MV-4-11 (cell line): Measurements from ENCODE around the gene GNAO1.

Experiments
- DNase-seq: peaks from one replicate; lab custom pipeline; 2025; lab: John Stamatoyannopoulos, UW

GNAO1 gene

DNA sequence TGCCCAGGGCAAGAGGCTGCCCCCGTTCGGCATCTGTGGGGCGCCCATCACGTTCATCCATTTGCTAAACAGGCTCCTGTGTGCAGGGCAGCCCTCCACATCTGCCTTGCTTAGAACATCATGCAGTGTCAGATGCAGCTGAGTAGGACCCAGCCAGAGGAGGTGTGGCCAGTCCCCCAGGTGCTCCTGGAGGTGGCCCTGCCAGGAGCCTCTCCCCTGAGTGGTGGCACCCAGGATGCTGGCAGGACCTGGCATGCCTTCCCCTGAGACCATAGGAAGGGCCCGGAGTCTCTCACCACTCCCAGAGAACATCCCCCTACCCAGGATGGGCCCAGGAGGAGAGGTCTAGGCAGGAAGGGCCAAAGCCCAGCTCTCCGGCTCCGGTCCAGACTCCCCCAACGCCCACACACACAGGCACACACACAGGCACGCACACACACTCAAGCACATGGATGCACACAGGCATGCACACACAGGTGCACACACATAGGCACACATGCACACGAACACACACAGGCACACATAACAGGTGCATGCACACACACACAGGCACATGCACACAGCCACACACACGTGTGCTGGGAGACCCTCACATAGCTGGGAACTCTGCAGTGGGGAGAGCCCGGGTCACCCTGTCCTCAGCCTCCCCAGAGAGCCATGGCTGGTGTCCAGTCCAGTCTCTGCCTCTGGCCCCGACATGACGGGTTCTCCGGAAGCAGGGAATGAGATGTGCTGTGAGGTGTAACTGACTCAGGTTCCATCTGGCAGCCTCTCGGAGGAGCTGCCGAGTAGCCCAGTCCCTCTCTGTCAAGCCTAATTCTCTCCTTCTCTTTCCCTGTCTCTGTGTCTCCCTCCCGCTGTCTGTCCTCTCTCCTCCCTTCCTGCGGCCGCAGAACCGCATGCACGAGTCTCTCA, 159.5 kb downstream of the GNAO1 start:
- no peak for DNase-seq

DNA sequence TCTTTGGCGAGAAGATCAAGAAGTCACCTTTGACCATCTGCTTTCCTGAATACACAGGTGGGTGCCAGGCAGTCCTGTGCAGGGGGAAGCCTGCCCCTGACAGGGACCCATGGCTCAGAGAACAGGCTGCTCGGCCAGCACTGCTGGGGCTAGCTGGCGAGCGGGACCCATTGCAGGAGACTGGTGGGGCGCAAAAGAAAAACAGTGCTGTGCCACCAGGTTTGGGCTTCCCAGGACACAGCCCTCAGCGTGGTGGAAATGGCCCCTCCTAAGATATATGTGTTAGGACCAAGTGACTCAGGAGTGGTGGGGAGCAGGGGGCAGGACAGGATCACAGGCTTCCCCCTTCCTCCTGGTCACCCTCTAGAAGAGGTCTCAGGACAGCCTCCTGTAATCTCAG, 160.2 kb downstream of the GNAO1 start:
- DNase-seq = no peak

- DNase-seq = no peak
These were observed 161.2 kb downstream of the GNAO1 start for GRCh38 chr16:56352351-56353053.

- no peak for DNase-seq
These were observed 162.0 kb downstream of the GNAO1 start for GRCh38 chr16:56353054-56353921.

GRCh38 chr16:56354016-56354415, 162.7 kb downstream of the GNAO1 start:
- no peak for DNase-seq

DNA sequence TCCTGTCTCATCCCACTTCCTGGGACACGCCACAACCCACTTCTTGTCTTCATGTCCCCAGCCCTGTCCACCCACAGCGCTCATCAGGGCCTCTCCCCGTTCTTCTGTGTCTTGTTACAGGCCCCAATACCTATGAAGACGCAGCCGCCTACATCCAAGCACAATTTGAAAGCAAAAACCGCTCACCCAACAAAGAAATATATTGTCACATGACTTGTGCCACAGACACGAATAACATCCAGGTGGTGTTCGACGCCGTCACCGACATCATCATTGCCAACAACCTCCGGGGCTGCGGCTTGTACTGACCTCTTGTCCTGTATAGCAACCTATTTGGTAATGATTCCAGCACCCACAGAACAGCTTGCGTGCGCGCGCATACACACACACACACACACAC, 163.5 kb downstream of the GNAO1 start:
- no peak for DNase-seq

DNA sequence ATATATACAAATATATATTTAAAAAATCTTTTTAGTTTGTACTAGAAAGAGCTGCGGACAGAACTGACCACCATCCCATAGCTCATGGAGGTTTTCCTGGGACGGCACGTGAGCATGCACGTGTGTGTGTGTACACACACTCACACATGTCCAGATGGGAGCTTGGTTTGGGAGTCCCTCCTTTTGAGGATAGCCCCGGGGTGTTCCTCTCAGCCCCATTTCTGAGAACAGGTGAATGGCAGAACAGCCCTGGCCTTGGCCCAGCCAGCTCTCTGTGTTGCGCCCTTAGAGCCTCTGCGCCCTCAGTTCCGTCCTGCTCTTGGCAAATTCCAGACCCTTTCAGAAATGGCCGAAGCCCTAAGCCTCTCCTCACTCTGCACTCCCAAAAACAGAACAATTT, 163.9 kb downstream of the GNAO1 start:
- DNase-seq = no peak

GRCh38 chr16:56355786-56356275, 164.5 kb downstream of the GNAO1 start:
- DNase-seq = no peak

GRCh38 chr16:56356276-56357240, 165.3 kb downstream of the GNAO1 start:
- DNase-seq = peak; percentile 54

- no peak for DNase-seq
These were observed 166.0 kb downstream of the GNAO1 start for GRCh38 chr16:56357241-56357764.

DNA sequence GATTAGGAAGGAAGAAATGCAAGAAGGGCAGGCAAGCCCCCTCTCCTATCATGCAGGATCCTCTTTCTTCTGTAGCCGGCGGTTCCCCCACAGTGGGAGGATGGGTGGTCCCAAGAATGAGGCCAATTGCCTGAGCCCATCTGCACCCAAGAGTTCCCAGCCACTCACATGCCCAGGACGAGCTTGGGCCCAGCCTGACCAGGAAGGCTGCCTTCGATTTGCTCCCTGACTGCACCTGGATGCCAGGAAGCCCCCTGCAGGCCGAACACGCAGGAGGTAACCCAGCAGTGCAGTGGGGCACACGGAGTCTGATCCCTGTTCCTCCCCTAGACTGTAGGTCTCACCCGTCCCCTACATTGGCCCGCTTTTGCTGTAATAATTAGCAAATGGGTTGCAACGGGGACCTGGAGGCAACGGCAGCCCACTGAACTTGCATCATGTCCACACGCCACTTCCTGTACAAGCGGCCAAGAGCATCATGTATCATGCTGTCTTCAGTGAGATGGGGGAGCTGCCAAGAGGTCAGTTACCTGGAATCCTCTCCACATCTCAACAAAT, 166.6 kb downstream of the GNAO1 start:
- DNase-seq = no peak

DNA sequence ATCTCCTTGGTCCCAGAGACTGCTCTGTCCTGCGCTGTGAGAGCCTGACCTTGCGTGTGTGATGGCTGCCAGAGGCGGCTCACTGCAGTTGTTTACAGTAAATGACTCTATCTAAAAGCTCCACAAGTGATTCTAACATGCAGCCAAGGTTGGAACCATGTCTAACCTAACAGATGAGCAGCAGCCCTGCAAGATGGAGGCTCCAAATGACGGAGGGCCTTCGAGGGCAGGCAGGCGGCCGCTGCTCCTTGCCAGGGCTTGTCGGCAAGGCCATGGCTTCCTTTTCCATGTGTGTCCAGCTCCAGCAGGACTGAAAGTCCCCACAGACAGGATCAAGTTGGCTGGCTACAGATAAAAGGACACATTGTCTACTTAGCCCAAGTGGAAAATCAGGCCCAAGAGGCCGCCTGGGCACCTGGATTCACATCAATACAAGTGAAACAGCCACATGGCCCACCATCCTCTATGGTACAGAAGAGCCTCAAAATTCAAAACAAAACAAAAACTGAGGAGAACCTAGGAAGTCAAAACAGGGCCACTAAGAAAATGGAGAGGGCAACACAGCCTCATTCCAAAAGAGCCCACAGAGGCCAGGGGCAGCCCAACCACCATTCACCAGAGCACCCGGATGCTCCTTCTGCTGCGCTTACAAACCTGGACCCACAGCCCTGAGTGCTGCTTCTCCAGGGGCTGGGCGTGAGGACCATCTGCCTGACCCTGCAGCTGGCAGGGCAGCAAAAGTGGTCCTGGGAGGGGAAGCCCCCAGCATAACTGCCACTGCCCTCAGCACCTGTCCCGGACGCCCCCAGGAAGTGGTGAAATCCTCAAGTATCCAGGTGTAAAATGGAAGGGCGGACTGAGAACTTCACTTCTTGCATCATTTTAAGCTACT, 169.1 kb downstream of the GNAO1 start:
- no peak for DNase-seq

GRCh38 chr16:56362057-56362655, 170.9 kb downstream of the GNAO1 start:
- no peak for DNase-seq

- DNase-seq = no peak
These were observed 171.4 kb downstream of the GNAO1 start for GRCh38 chr16:56362706-56363105.

GRCh38 chr16:56363181-56363716, 172.0 kb downstream of the GNAO1 start:
- DNase-seq = no peak

DNA sequence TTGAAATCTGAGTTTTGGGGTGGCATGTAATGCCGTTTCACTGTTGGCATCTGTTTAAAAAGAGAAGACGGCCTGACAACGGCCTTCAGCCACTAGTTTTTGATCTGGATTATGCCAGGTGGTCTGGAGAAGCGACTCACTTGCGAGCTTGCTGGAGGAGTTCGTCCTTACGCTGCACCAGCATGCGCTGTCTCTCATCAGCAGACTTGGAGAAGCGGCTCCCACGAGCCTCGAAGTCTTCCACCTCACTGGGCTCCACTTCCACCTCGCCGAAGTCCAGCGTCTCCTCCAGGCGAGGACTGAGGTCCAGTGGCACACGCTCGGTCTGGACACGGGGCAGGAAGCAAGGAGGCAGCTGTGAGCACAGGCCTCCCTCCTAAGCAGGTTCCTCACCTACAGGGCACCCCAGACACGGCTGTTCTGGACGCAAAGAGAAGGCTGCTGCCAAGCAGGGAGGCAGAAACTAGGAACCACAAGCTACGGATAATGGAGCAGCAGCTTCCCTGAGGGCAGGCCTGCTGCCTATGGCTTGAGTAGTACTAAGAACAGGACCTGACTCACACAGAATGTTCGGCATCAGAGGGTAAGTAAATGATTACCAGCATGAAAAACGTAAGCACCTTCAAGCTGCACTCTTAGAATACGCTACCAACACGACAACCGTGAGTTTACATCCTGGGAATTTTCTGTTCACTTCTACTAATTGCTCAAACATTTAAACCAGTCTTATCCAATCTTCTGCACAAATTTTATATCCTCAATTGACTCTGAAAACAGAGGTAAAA, 172.7 kb downstream of the GNAO1 start:
- no peak for DNase-seq

GRCh38 chr16:56364865-56365264, 173.6 kb downstream of the GNAO1 start:
- DNase-seq = no peak

- no peak for DNase-seq
These were observed 174.3 kb downstream of the GNAO1 start for GRCh38 chr16:56365552-56365951.
